ENCODE results near the gene PAFAH2. TPM values are rescaled to one million over a fixed set of nuclear protein-coding genes. Genes with fewer than 3 reads are reported as not detected.

PAFAH2 gene
- total and polyA plus RNA-seq, 2 of the 8 experiments (the other 6 are each of a cell fraction or from before 2014, with no cell fraction given), result 7.7 to 9.3 TPM

DNA sequence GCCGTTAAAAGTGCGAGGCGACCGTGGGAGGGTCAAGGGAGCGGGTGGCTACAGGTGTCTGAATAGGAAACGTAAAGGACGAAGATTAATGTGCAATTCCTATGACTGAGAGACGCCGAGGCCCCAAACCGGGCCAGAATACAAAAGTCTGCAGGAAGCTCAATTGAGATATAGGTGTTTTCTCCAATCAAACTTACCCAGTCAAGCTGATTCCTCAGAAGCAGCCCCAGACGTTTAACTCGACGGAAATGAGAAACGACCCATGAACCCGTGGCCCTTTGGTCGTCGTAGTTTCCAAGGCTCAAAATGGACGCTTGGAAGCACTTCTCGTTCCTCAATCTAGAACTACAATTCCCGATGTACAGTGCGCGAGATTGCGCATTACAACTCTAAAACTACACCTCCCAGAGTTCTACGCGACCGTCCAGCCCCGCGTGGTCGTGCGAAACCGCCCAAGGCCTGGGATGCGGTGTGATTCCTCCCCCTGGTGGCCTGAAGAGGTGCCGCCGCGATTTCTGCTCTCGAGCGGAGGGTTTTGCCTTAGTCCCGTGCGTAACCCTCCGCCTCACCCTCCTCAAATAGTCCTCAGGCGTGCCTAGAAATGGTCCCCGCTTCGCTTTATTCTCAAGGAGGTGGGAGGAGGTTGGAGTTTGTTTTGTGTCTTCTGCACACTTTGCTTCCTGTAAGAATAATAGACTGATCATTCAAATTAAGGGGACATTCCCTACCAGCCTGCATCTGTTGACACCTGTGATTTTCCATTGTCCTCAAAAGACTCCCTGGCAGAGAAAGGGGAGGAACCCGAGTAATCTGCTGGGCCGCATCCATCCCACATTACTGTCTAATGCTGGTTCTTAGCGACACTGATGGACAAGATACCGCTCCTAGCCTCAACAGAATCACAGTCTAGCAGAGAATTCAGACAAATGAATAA is at the start of gene PAFAH2 (continued):
- no peak for TF ChIP-seq SIRT6 (IDR thresholded peaks at IDR 0.05; ENCODE audit: low read length)
- peak; percentile 98 to 99 for TF ChIP-seq RAD21 (IDR thresholded peaks at IDR 0.05 in 1 of 2, conservative IDR thresholded peaks at IDR 0.05 in 1 of 2; ENCODE audit: low read depth in 2 of 2, low read length in 2 of 2)
- peak; percentile 53 for TF ChIP-seq CTBP2 (IDR thresholded peaks at IDR 0.05; ENCODE audit: borderline replicate concordance, insufficient read depth, insufficient read length, low read length)
- TF ChIP-seq MAFK (IDR thresholded peaks at IDR 0.05; ENCODE audit: low read depth, low read length), result no peak
- no peak for TF ChIP-seq RNF2 (IDR thresholded peaks at IDR 0.05; ENCODE audit: borderline replicate concordance, low read depth, low read length, missing control alignments, poor library complexity, severe bottlenecking)
- TF ChIP-seq KDM1A (IDR thresholded peaks at IDR 0.05; ENCODE audit: borderline replicate concordance, low read length), result no peak
- TF ChIP-seq, protein P1, sequence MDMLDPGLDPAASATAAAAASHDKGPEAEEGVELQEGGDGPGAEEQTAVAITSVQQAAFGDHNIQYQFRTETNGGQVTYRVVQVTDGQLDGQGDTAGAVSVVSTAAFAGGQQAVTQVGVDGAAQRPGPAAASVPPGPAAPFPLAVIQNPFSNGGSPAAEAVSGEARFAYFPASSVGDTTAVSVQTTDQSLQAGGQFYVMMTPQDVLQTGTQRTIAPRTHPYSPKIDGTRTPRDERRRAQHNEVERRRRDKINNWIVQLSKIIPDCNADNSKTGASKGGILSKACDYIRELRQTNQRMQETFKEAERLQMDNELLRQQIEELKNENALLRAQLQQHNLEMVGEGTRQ (IDR thresholded peaks at IDR 0.05; ENCODE audit: low read length), result peak; percentile 74
- TF ChIP-seq CBX8 (IDR thresholded peaks at IDR 0.05; ENCODE audit: borderline replicate concordance, low read depth, low read length), result no peak
- TF ChIP-seq ZNF274 (IDR thresholded peaks at IDR 0.05; ENCODE audit: borderline replicate concordance, extremely low read depth, low read length), result no peak
- TF ChIP-seq POLR2A (IDR thresholded peaks at IDR 0.05; ENCODE audit: control extremely low read depth in 1 of 2, low read depth in 2 of 2, low read length in 2 of 2), result no peak; a peak in 1 of 3 replicates
- peak; percentile 83 for TF ChIP-seq TBP (IDR thresholded peaks at IDR 0.05; ENCODE audit: low read depth, low read length)
- peak; percentile 98 for TF ChIP-seq CHD2 (IDR thresholded peaks at IDR 0.05; ENCODE audit: low read length)
- 0 out of 2 replicates have a peak, but pooled peaks have one; percentile 16 for TF ChIP-seq POU5F1 (IDR thresholded peaks at IDR 0.05; ENCODE audit: low read depth, low read length)
- TF ChIP-seq GABPA (IDR thresholded peaks at IDR 0.05; ENCODE audit: borderline replicate concordance, insufficient read depth, low read length), result peak; percentile 67; the same call in 1 of the 2 replicates
- TF ChIP-seq SAP30 (IDR thresholded peaks at IDR 0.05; ENCODE audit: insufficient read depth, insufficient replicate concordance, low read length), result no peak
- TF ChIP-seq, protein P2, sequence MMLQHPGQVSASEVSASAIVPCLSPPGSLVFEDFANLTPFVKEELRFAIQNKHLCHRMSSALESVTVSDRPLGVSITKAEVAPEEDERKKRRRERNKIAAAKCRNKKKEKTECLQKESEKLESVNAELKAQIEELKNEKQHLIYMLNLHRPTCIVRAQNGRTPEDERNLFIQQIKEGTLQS (IDR thresholded peaks at IDR 0.05; ENCODE audit: insufficient read depth, low read depth, low read length), result peak; percentile 89
- no peak for TF ChIP-seq NRF1 (IDR thresholded peaks at IDR 0.05; ENCODE audit: low read depth, low read length)
- TF ChIP-seq RFX5 (IDR thresholded peaks at IDR 0.05; ENCODE audit: borderline replicate concordance, low read depth, low read length), result no peak
- peak; percentile 50 for TF ChIP-seq ASH2L (IDR thresholded peaks at IDR 0.05; ENCODE audit: low read length)
- TF ChIP-seq KDM5A (IDR thresholded peaks at IDR 0.05; ENCODE audit: low read length), result peak; percentile 52; the same call in 1 of the 2 replicates
- TF ChIP-seq CHD1 (IDR thresholded peaks at IDR 0.05; ENCODE audit: low read depth, low read length), result no peak

Measured in H1 (cell line).